GM12878 (cell line): Measurements from ENCODE around the gene TMEM259. TPM values are rescaled to one million over a fixed set of nuclear protein-coding genes. Genes with fewer than 3 reads are reported as not detected.

ENCODE experiments used
- ATAC-seq: fragments of 200-7000 bp; cut with Tn5 transposase; 3 replicates; pipeline ENCODE4 v1.9.1; 2020; ENCODE audit warnings: mild to moderate bottlenecking, moderate library complexity
- BruUV-seq: library from RNA; stranded (reverse); fragments of 400-500 nt; replicated peaks from 2 replicates; lab custom pipeline; 2021; lab: Mats Ljungman, UMichigan
- CTCF ChIA-PET: fragments of 300-600 bp; sonication (Branson Sonifier 250); formaldehyde crosslinking; extraction: SDS; loops from one replicate; lab custom pipeline; 2021; ENCODE audit warnings: inconsistent platforms; lab: Yijun Ruan, JAX
- POLR2A ChIA-PET: fragments of 350-600 bp; formaldehyde crosslinking; extraction: SDS; loops from one replicate; lab custom pipeline; 2021; ENCODE audit warnings: inconsistent platforms; lab: Charles Lee
- RAD21 ChIA-PET: fragments of 300-600 bp; sonication (Branson Sonifier 250); formaldehyde crosslinking; loops from one replicate; lab custom pipeline; 2023; ENCODE audit warnings: antibody characterized with exemption; ENCODE audit not compliant: unreplicated experiment; lab: Charles Lee
- SMC1A ChIA-PET: fragments of 300-600 bp; sonication (Branson Sonifier 250); formaldehyde crosslinking; loops from one replicate; lab custom pipeline; 2023; ENCODE audit not compliant: unreplicated experiment, uncharacterized antibody; lab: Charles Lee
- DNase-seq: peaks from one replicate; pipeline ENCODE4 v3.0.0-alpha.2; 2011; ENCODE audit warnings: low read depth, low spot score
- FAIRE-seq: peaks from 3 replicates; lab custom pipeline; 2011; peaks lifted over from hg19 to GRCh38; lab: Jason Lieb, UNC
- H2AFZ ChIP-seq: 2 replicates; pipeline ENCODE4 v1.6.0; 2011; ENCODE audit warnings: low read depth, low read length, control low read depth; ENCODE audit not compliant: control insufficient read depth
- H3K27ac ChIP-seq: 2 replicates; pipeline ENCODE4 v1.5.1; 2011; ENCODE audit warnings: control low read depth; ENCODE audit not compliant: control insufficient read depth, insufficient read depth
- H3K27me3 ChIP-seq, 2 experiments: replicated peaks in 1 of 2; 2 replicates each; pipeline versions ENCODE4 v1.6.0 to v1.6.1; 2011; ENCODE audit warnings: low read length in 1 of 2; ENCODE audit not compliant: control insufficient read depth in 2 of 2, insufficient read depth in 2 of 2
- H3K36me3 ChIP-seq, 2 experiments: 2 replicates each; pipeline ENCODE4 v1.5.1; 2011; ENCODE audit warnings: low read length in 1 of 2; ENCODE audit not compliant: control insufficient read depth in 2 of 2, insufficient read depth in 2 of 2
- H3K4me1 ChIP-seq: 2 replicates; pipeline ENCODE4 v1.6.1; 2011; ENCODE audit warnings: mild to moderate bottlenecking, low read length, moderate library complexity, mixed read lengths; ENCODE audit not compliant: control insufficient read depth, insufficient read depth
- H3K4me2 ChIP-seq: 2 replicates; pipeline ENCODE4 v1.6.0; 2011; ENCODE audit warnings: control low read depth; ENCODE audit not compliant: control insufficient read depth, insufficient read depth
- H3K4me3 ChIP-seq: fragments of 200-600 bp; sonication (generic); 2 replicates; pipeline ENCODE4 v1.5.1; 2016
- H3K79me2 ChIP-seq: 2 replicates; pipeline ENCODE4 v1.6.0; 2011; ENCODE audit warnings: low read length; ENCODE audit not compliant: control insufficient read depth, insufficient read depth
- H3K9ac ChIP-seq: 2 replicates; pipeline ENCODE4 v1.8.0; 2011; ENCODE audit warnings: low read length, control low read depth, mixed read lengths; ENCODE audit not compliant: control insufficient read depth, insufficient read depth
- H3K9me3 ChIP-seq: replicated peaks from 3 replicates; pipeline ENCODE4 v1.5.1; 2011; ENCODE audit warnings: mild to moderate bottlenecking, low read length; ENCODE audit not compliant: control insufficient read depth, insufficient read depth
- H4K20me1 ChIP-seq: 2 replicates; pipeline ENCODE4 v1.6.0; 2011; ENCODE audit not compliant: control insufficient read depth, insufficient read depth
- BCL3 ChIP-seq: IDR thresholded peaks from 2 replicates; pipeline ENCODE4 v1.6.1; 2011; ENCODE audit warnings: borderline replicate concordance, low read depth, mild to moderate bottlenecking, moderate library complexity, low read length; ENCODE audit not compliant: insufficient read depth, poor library complexity, severe bottlenecking
- PAX8 ChIP-seq: fragments of 450-650 bp; IDR thresholded peaks from 2 replicates; pipeline ENCODE4 v1.6.1; 2017; ENCODE audit warnings: mild to moderate bottlenecking, moderate library complexity
- PKNOX1 ChIP-seq: fragments of 450-650 bp; IDR thresholded peaks from 2 replicates; pipeline ENCODE4 v1.6.1; 2016; ENCODE audit warnings: mild to moderate bottlenecking
- SMARCA5 ChIP-seq: fragments of 450-650 bp; IDR thresholded peaks from 2 replicates; pipeline ENCODE4 v1.6.1; 2017; ENCODE audit warnings: mild to moderate bottlenecking
- SMC3 ChIP-seq: IDR thresholded peaks from 2 replicates; pipeline ENCODE4 v1.6.1; 2011; ENCODE audit warnings: low read length, improper control_type of control experiment, borderline replicate concordance
- TCF3 ChIP-seq: IDR thresholded peaks from 2 replicates; pipeline ENCODE4 v1.6.1; 2012; ENCODE audit warnings: low read depth, mild to moderate bottlenecking, low read length, borderline replicate concordance; ENCODE audit not compliant: insufficient read depth
- USF2 ChIP-seq: IDR thresholded peaks from 2 replicates; pipeline ENCODE4 v1.6.1; 2011; ENCODE audit warnings: low read depth, low read length, improper control_type of control experiment, borderline replicate concordance
- ZNF384 ChIP-seq: IDR thresholded peaks from 2 replicates; pipeline ENCODE4 v1.6.1; 2012; ENCODE audit warnings: low read depth, mild to moderate bottlenecking, low read length, improper control_type of control experiment, borderline replicate concordance
- WGBS: methylation state at CpG from one replicate; pipeline ENCODE4 v1.1.6; 2016; ENCODE audit warnings: low lambda C conversion rate; ENCODE audit not compliant: insufficient replicate concordance, insufficient coverage; ENCODE audit errors: missing lambda C conversion rate; 5-methylcytosine and 5-hydroxymethylcytosine counted together
- in situ Hi-C: fragments of 300-500 bp; cut with MboI; formaldehyde crosslinking; loops from 9 replicates; pipeline ENCODE4 v1.14.3; 2018; ENCODE audit warnings: mixed read lengths
- intact Hi-C: fragments of 100-400 bp; cut with micrococcal nuclease; formaldehyde crosslinking; loops from one replicate; pipeline ENCODE4 v1.14.2; 2022; ENCODE audit not compliant: unreplicated experiment
- polyA plus RNA-seq, 11 experiments: library from polyadenylated mRNA; depleted of rRNA in 4 of 11; unstranded in 6 of 11; stranded (reverse) in 5 of 11; fragments of >200 nt; fragmentation: Nextera tagmentation in 4 of 11; fragmentation: Illumina TruSeq in 1 of 11; extraction: Ambion mirVana in 4 of 11; extraction: Trizol in 1 of 11; gene quantifications; 1 replicate in 1 of 11; 2 replicates in 10 of 11; pipeline versions ENCODE4 v1.2.1 to v1.2.3, GENCODE V29; 2011 to 2016; ENCODE audit warnings: inconsistent platforms in 2 of 11, missing spikeins in 2 of 11, low read depth in 1 of 11
- total RNA-seq, 4 experiments: library from RNA; depleted of rRNA in 3 of 4; stranded (reverse); fragments of >200 nt in 3 of 4; fragmentation: Illumina TruSeq in 1 of 4; extraction: Trizol in 1 of 4; gene quantifications; 2 replicates each; pipeline versions ENCODE4 v1.2.1 to v1.2.3, GENCODE V29; 2013 to 2021

TMEM259 gene
- total and polyA plus RNA-seq, 10 of the 15 experiments (the other 5 are each of a cell fraction or from before 2014, with no cell fraction given) = 0.43 to 184 (median 62.0) TPM

DNA sequence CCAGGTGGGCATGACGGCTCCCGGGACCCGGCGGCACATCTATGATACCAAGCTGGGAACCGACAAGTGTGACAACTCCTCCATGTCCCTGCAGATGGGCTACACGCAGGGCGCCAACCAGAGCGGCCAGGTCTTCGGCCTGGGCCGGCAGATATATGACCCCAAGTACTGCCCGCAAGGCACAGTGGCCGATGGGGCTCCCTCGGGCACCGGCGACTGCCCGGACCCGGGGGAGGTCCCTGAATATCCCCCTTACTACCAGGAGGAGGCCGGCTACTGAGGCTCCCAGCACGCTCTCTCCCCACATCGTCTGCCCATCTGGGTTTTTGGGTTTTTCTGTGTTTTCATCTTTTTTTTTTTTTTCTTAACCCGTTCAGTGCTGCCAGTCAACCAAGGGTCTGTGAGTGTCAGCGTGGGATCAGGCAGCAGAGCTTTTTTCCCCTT, 16.7 kb upstream of the TMEM259 start:
- peak overlapping the region; percentile 73 for H3K4me2 ChIP-seq
- peak overlapping the region; percentile 34; the same call in 1 of the 2 replicates for H3K4me3 ChIP-seq
- DNase-seq = no peak

More for the DNA sequence above, 16.7 kb upstream of the TMEM259 start:
- ChIA-PET CTCF (interaction anchor here (0.6 to 1.8 kb wide), 3 partner anchors 10 to 207 kb away, joined by 4 to 11 read pairs (median 4); no protein-coding TSS in a partner anchor), POLR2A (interaction anchor here (0.6 to 6.3 kb wide), 7 partner anchors 11 to 115 kb away, joined by 3 to 83 read pairs (median 8); partner anchors contain the start of genes ARHGAP45 and CNN2), SMC1A (interaction anchor here (0.9 to 5.9 kb wide), 3 partner anchors 9 to 65 kb away, joined by 3 to 22 read pairs (median 4); partner anchors contain the start of gene WDR18), RAD21 (interaction anchor here (0.7 to 4.5 kb wide), 3 partner anchors 10 to 30 kb away, joined by 3 to 39 read pairs (median 8); partner anchors contain the start of genes ARHGAP45 and CNN2)
- no peaks in the 10 kb centered on the region for H4K20me1 ChIP-seq
- H3K9ac ChIP-seq = peak overlapping the region; percentile 42; the same call in 1 of the 2 replicates
- H3K79me2 ChIP-seq = peaks cover 3% of the 10 kb centered on the region; the same call in 1 of the 2 replicates
- TF ChIP-seq ZNF384 (0 out of 2 replicates have a peak, but pooled peaks have one; percentile 32), TCF3 (no peak), PKNOX1 (peak; percentile 90), USF2 (no peak), SMARCA5 (peak; percentile 54; the same call in 1 of the 2 replicates), PAX8 (no peak), BCL3 (peak; percentile 45), SMC3 (no peak)
- no TSS peak for BruUV-seq
- peak; percentile 1 for ATAC-seq
- H2AFZ ChIP-seq = no peak overlapping the region
- H3K9me3 ChIP-seq = no peaks in the 10 kb centered on the region; the same call in 2 of the 3 replicates
- H3K27ac ChIP-seq = peak overlapping the region; percentile 78
- 6% methylated on average over 22 of the region's 22 CpGs for WGBS
- intact Hi-C loops (no loop called here), in situ Hi-C loops (no loop called here)
- H3K27me3 ChIP-seq = no peaks in the 10 kb centered on the region
- FAIRE-seq = no peak
- peaks cover 7 to 11% of the 10 kb centered on the region in 2 experiments for H3K36me3 ChIP-seq
- peaks cover 38% of the 10 kb centered on the region for H3K4me1 ChIP-seq
